ENCODE data around the gene MDK. TPM values are rescaled to one million over a fixed set of nuclear protein-coding genes. Genes with fewer than 3 reads are reported as not detected.
A peak's percentile ranks its signal among the peaks of the same experiment; 100 is the strongest.

MDK gene
- total RNA-seq, 1 donor from 2014 or later = 93.3 TPM

DNA sequence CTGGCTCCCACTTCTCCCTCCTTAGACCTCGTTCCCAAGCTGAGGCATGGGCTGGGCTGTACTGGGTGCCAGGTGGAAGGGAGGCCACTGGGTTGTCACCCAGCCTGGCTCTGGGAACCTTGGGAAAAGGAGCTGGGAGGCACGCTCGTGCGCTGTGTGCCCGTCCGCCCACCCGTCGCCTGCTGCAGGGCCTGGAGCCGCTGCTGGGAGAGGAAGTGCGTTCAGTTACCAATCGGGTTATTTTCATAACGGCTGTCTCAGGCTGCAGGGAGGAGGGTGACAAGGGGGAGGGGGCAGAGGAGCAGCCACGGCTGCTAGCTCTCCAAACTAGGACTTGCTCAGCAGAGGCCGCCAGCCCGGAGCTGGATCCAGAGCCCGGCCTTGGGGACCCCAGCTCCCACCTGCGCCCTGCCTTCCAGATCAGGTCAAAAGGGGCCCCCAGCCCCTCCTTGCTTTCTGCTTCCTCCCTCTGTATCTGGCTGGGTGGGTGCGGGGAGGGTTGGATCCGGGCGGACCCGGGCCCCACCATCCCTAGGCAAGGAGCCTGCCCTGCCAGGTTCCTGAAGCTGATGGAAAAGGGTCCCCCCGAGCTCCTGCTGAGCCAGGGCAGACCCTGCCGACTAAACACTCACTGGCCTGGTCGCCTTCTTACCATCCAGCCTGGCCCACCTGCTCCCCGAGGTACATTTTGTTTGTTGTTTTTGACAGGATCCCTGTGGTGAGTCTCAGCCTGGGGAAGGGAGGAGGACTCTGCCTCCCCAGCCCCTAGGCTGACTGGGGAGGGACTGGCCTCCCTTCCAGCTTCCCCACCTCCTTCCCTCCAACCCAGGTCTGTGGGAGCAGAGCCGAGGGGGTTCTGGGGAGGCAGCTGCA is 19.9 kb upstream of the MDK start:
- intact Hi-C loops (cut with DNase I) = no loop called here
- H3K4me3 ChIP-seq = peak overlapping the region; percentile 35 to 57
- no peak for DNase-seq (ENCODE audit: low spot score in 2 of 2)
- no peaks in the 10 kb centered on the region for H3K36me3 ChIP-seq
- no peaks in the 10 kb centered on the region for H3K27me3 ChIP-seq
- H3K27ac ChIP-seq = peak overlapping the region; percentile 74 to 82
- no peak for TF ChIP-seq CTCF (IDR thresholded peaks at IDR 0.05)
- peaks cover 9 to 21% of the 10 kb centered on the region in 2 donors for H3K4me1 ChIP-seq
- H3K9me3 ChIP-seq = no peaks in the 10 kb centered on the region

- H3K27ac ChIP-seq = peak overlapping the region; percentile 74 to 82
- no peak for DNase-seq (ENCODE audit: low spot score in 2 of 2)
These were observed 19.1 kb upstream of the MDK start for GRCh38 chr11:46362156-46363030.

DNA sequence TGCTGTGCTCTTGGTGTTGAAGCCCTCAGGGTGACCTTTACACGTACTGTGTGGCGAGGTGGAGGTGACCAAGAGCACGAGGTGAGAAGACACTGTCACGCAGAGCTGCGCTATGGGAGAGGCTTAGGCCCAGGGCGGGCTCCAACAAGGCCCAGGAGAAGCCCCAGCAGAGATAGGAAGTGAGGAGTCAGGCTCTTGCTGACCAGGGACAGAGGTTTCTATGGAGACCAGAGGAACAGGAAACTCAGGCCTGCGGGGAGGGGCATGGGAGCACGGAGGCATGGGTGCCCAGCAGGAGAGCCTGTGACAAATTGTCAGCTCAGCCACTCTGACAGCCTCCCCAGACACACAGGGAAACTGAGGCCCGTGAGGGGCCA is 18.4 kb upstream of the MDK start:
- Histone ChIP-seq H3K27ac (peak overlapping the region; percentile 49 to 82), H3K27me3 (no peaks in the 10 kb centered on the region), H3K4me1 (peaks cover 14 to 27% of the 10 kb centered on the region in 2 donors), H3K36me3 (peaks cover 0 to 2% of the 10 kb centered on the region in 2 donors), H3K9me3 (no peaks in the 10 kb centered on the region), H3K4me3 (no peak overlapping the region)
- intact Hi-C loops (cut with DNase I) = no loop called here
- DNase-seq (ENCODE audit: low spot score in 2 of 2) = peak in 1 of 2 donors; percentile 40
- TF ChIP-seq CTCF (IDR thresholded peaks at IDR 0.05) = no peak

More at GRCh38 chr11:46362156-46363030, 19.1 kb upstream of the MDK start:
- H3K27me3 ChIP-seq = no peaks in the 10 kb centered on the region
- peaks cover 13 to 26% of the 10 kb centered on the region in 2 donors for H3K4me1 ChIP-seq
- intact Hi-C loops (cut with DNase I) = no loop called here
- H3K4me3 ChIP-seq = peak overlapping the region in 1 of 2 donors; percentile 57
- H3K36me3 ChIP-seq = no peaks in the 10 kb centered on the region
- no peaks in the 10 kb centered on the region for H3K9me3 ChIP-seq
- TF ChIP-seq CTCF (IDR thresholded peaks at IDR 0.05) = no peak

DNA sequence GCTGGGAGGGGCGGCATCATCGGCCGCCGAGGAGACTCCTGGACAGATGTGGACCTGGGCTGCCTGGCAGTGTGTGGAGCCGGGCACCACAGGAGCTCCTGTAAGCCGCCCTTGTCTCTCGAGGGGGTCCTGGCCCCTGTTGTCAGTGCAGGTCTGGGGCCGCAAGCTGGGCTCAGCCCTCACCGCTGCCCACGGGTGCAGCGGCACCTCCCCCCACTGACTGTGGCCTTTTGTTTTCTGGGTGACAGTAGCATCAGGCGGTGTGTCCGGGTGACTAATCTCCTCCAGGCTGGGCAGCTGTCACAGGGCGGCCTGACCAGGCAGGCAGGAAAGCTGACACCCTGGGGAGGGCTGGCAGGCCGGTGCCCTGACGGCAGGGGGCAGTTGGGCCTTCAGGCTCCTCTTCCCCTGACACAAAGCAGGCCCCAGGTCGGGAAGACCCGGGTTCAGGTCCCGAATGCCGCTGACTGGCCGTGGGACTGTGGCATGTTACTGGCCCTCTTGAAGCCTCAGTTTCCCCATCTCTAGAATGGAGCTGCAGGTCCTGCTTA is 17.9 kb upstream of the MDK start:
- intact Hi-C loops (cut with DNase I) = no loop called here
- Histone ChIP-seq H3K9me3 (no peaks in the 10 kb centered on the region), H3K27me3 (no peaks in the 10 kb centered on the region), H3K27ac (peak overlapping the region; percentile 49 to 82), H3K4me3 (no peak overlapping the region), H3K4me1 (peaks cover 14 to 27% of the 10 kb centered on the region in 2 donors), H3K36me3 (peaks cover 0 to 7% of the 10 kb centered on the region in 2 donors)
- TF ChIP-seq CTCF (IDR thresholded peaks at IDR 0.05) = no peak
- no peak for DNase-seq (ENCODE audit: low spot score in 2 of 2)

DNA sequence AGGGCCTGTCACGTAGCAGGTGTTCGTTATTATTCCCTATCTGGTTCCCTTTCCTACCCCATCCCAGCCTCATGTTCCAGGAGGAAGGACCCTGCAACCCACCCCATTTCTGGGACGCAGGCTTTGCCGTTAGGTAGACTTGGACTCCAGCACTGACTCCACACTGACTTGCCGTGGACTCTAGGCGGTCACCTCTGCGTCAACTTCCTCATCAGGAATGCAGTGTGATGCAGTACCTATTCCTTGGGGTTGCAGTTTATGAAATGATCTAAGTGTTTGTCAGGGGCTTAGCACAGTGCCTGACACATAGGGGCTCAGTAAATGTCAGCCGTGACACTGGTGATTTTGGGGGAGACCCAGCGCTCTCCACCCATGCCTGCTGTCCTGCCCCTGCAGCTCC is 17.4 kb upstream of the MDK start:
- intact Hi-C loops (cut with DNase I) = no loop called here
- Histone ChIP-seq H3K4me1 (peaks cover 14 to 27% of the 10 kb centered on the region in 2 donors), H3K4me3 (no peak overlapping the region), H3K36me3 (peaks cover 0 to 8% of the 10 kb centered on the region in 2 donors), H3K27ac (no peak overlapping the region), H3K27me3 (no peaks in the 10 kb centered on the region), H3K9me3 (no peaks in the 10 kb centered on the region)
- no peak for TF ChIP-seq CTCF (IDR thresholded peaks at IDR 0.05)
- DNase-seq (ENCODE audit: low spot score in 2 of 2) = no peak
